Esophagus muscularis mucosa (tissue), 4 donors: ENCODE measurements around the gene NUDT21. TPM values are rescaled to one million over a fixed set of nuclear protein-coding genes. Genes with fewer than 3 reads are reported as not detected.

Experiments
- DNase-seq: peaks from one replicate; pipeline ENCODE4 v3.0.0-alpha.2; 2017; ENCODE audit errors: extremely low spot score
- H3K27ac ChIP-seq, 4 donors: fragments of 200-600 bp; sonication (generic); replicated peaks in 1 of 4; 1 replicate in 3 of 4; 2 replicates in 1 of 4; pipeline ENCODE4 v1.5.1; 2016 to 2019; ENCODE audit warnings: mild to moderate bottlenecking in 1 of 4
- H3K27me3 ChIP-seq, 4 donors: fragments of 200-600 bp; sonication (generic); one replicate each; pipeline versions ENCODE4 v1.5.1 to v1.6.0; 2016 to 2019
- H3K36me3 ChIP-seq, 4 donors: fragments of 200-600 bp; sonication (generic); one replicate each; pipeline ENCODE4 v1.5.1; 2016 to 2019
- H3K4me1 ChIP-seq, 4 donors: fragments of 200-600 bp; sonication (generic); one replicate each; pipeline ENCODE4 v1.5.1; 2016 to 2019
- H3K4me3 ChIP-seq, 4 donors: fragments of 200-600 bp; sonication (generic); 1 replicate in 2 of 4; 2 replicates in 2 of 4; pipeline ENCODE4 v1.5.1; 2016 to 2019; ENCODE audit warnings: mild to moderate bottlenecking in 4 of 4, moderate library complexity in 1 of 4
- H3K9me3 ChIP-seq, 4 donors: fragments of 200-600 bp; sonication (generic); 1 replicate in 3 of 4; 2 replicates in 1 of 4; pipeline ENCODE4 v1.5.1; 2016 to 2019
- EP300 ChIP-seq: sonication (generic); formaldehyde crosslinking; IDR thresholded peaks from one replicate; pipeline ENCODE4 v1.6.1; 2017; ENCODE audit warnings: antibody characterized with exemption
- POLR2A ChIP-seq: fragments of 450-650 bp; IDR thresholded peaks from one replicate; pipeline ENCODE4 v1.6.1; 2017; ENCODE audit warnings: antibody characterized with exemption, moderate library complexity, mild to moderate bottlenecking, low read depth
- POLR2AphosphoS5 ChIP-seq, 2 donors: sonication (generic); formaldehyde crosslinking; IDR thresholded peaks; one replicate each; pipeline ENCODE4 v1.6.1; 2017; ENCODE audit warnings: antibody characterized with exemption in 2 of 2
- WGBS: methylation state at CpG from one replicate; pipeline ENCODE4 v1.1.5; 2018; 5-methylcytosine and 5-hydroxymethylcytosine counted together
- intact Hi-C: fragments of 100-400 bp; cut with DNase I; formaldehyde crosslinking; loops from one replicate; pipeline ENCODE4 v1.15.1; 2023
- total RNA-seq, 4 donors: library from RNA; depleted of rRNA; stranded (reverse); fragments of >200 nt; gene quantifications; one replicate each; pipeline versions ENCODE4 v1.1.0 to v1.2.1, GENCODE V29; 2016
- TF ChIP-seq, protein P1 (sequence below), 3 experiments: fragments of 200-600 bp in 2 of 3; fragments of 450-650 bp in 1 of 3; sonication (generic) in 2 of 3; IDR thresholded peaks; one replicate each; pipeline ENCODE4 v1.5.1; 2017 to 2019; ENCODE audit warnings: antibody characterized with exemption in 3 of 3, mild to moderate bottlenecking in 2 of 3, moderate library complexity in 1 of 3

The NUDT21 gene
- total RNA-seq, 4 donors from 2014 or later: 35.5 to 46.7 (median 39.9) TPM

GRCh38 chr16:56436258-56436657 lies 14.9 kb downstream of the NUDT21 start:
- H3K4me1 ChIP-seq: no peaks in the 10 kb centered on the region
- intact Hi-C loops: no loop called here
- no peak overlapping the region for H3K27ac ChIP-seq
- no peak for DNase-seq
- peaks cover 10 to 80% (median 52%) of the 10 kb centered on the region in 4 donors for H3K36me3 ChIP-seq
- TF ChIP-seq POLR2A (no peak), POLR2AphosphoS5 (IDR thresholded peaks at IDR 0.05) (no peak), EP300 (no peak)
- H3K4me3 ChIP-seq: no peak overlapping the region
- no peaks in the 10 kb centered on the region for H3K9me3 ChIP-seq
- no peaks in the 10 kb centered on the region for H3K27me3 ChIP-seq

- no peak overlapping the region for H3K27ac ChIP-seq
- H3K36me3 ChIP-seq: peaks cover 0 to 30% (median 12%) of the 10 kb centered on the region in 4 donors
- DNase-seq: no peak
- WGBS: 85% methylated on average over 1 of the region's 1 CpG
- TF ChIP-seq POLR2AphosphoS5 (IDR thresholded peaks at IDR 0.05) (no peak), EP300 (no peak), POLR2A (no peak)
- TF ChIP-seq, protein P1, sequence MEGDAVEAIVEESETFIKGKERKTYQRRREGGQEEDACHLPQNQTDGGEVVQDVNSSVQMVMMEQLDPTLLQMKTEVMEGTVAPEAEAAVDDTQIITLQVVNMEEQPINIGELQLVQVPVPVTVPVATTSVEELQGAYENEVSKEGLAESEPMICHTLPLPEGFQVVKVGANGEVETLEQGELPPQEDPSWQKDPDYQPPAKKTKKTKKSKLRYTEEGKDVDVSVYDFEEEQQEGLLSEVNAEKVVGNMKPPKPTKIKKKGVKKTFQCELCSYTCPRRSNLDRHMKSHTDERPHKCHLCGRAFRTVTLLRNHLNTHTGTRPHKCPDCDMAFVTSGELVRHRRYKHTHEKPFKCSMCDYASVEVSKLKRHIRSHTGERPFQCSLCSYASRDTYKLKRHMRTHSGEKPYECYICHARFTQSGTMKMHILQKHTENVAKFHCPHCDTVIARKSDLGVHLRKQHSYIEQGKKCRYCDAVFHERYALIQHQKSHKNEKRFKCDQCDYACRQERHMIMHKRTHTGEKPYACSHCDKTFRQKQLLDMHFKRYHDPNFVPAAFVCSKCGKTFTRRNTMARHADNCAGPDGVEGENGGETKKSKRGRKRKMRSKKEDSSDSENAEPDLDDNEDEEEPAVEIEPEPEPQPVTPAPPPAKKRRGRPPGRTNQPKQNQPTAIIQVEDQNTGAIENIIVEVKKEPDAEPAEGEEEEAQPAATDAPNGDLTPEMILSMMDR (IDR thresholded peaks at IDR 0.05): no peak
- intact Hi-C loops: loop anchor here (10.0 kb wide), 1 partner anchor 197 kb away; the partner anchor contains the start of gene MT1E
- H3K9me3 ChIP-seq: no peaks in the 10 kb centered on the region
- H3K4me1 ChIP-seq: peaks cover 10 to 21% (median 17%) of the 10 kb centered on the region in 4 donors
- no peaks in the 10 kb centered on the region for H3K27me3 ChIP-seq
- H3K4me3 ChIP-seq: no peak overlapping the region
These were observed 23.0 kb downstream of the NUDT21 start for GRCh38 chr16:56428091-56428490.

GRCh38 chr16:56426585-56426984 lies 24.5 kb downstream of the NUDT21 start:
- TF ChIP-seq, protein P1 (IDR thresholded peaks at IDR 0.05): no peak
- TF ChIP-seq POLR2AphosphoS5 (IDR thresholded peaks at IDR 0.05) (no peak), EP300 (no peak), POLR2A (no peak)
- no peak for DNase-seq
- WGBS: 82% methylated on average over 4 of the region's 4 CpGs
- no peaks in the 10 kb centered on the region for H3K9me3 ChIP-seq
- peak overlapping the region; percentile 91 to 95 (median 92) for H3K27ac ChIP-seq
- H3K4me3 ChIP-seq: no peak overlapping the region
- H3K36me3 ChIP-seq: peaks cover 0 to 17% (median 4%) of the 10 kb centered on the region in 4 donors
- no peaks in the 10 kb centered on the region for H3K27me3 ChIP-seq
- peaks cover 20 to 36% (median 32%) of the 10 kb centered on the region in 4 donors for H3K4me1 ChIP-seq
- intact Hi-C loops: loop anchor here (10.0 kb wide), 1 partner anchor 198 kb away; the partner anchor contains the start of gene MT1E

DNA sequence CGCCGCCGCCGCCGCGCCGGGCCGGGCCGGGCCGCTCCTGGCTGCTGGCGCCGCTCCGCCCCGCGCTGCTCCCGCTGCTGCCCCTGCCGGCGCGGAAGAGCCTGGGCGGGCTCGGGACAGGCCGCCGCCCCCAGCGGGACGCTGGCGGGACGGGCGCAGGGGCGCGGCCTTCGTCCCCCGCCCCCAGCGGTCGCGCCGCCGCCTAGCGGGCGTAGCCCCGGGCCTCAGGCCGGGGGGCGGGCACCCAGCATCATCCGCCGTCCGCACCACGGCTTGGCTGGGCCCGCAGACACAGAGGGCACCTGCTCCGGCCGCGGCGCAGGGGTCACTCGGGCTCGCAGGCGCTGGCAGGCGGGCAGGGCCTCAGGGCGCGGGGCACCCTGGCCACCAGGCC lies 25.7 kb downstream of the NUDT21 start, which contains the start of gene AMFR:
Gene AMFR (minus strand): TSS at position 107 of the 394 bp plus-strand sequence. CDS start 218 bp downstream, outside the sequence.
- 0% methylated on average over 6 of the region's 57 CpGs for WGBS
- no peaks in the 10 kb centered on the region for H3K27me3 ChIP-seq
- peaks cover 20 to 46% (median 38%) of the 10 kb centered on the region in 4 donors for H3K4me1 ChIP-seq
- peaks cover 0 to 8% (median 0%) of the 10 kb centered on the region in 4 donors for H3K36me3 ChIP-seq
- H3K9me3 ChIP-seq: no peaks in the 10 kb centered on the region
- no peak for DNase-seq
- H3K27ac ChIP-seq: peak within 1 kb of the TSS; percentile 91 to 95 (median 94)
- intact Hi-C loops: loop anchor here (10.0 kb wide), 1 partner anchor 199 kb away; the partner anchor contains the start of gene MT1E
- TF ChIP-seq, protein P1 (IDR thresholded peaks at IDR 0.05): peak; percentile 47 to 61 (median 60)
- TF ChIP-seq POLR2AphosphoS5 (IDR thresholded peaks at IDR 0.05) (peak in 1 of 2 donors; percentile 46), EP300 (no peak), POLR2A (no peak)
- H3K4me3 ChIP-seq: peak within 1 kb of the TSS; percentile 74 to 98 (median 83)

DNA sequence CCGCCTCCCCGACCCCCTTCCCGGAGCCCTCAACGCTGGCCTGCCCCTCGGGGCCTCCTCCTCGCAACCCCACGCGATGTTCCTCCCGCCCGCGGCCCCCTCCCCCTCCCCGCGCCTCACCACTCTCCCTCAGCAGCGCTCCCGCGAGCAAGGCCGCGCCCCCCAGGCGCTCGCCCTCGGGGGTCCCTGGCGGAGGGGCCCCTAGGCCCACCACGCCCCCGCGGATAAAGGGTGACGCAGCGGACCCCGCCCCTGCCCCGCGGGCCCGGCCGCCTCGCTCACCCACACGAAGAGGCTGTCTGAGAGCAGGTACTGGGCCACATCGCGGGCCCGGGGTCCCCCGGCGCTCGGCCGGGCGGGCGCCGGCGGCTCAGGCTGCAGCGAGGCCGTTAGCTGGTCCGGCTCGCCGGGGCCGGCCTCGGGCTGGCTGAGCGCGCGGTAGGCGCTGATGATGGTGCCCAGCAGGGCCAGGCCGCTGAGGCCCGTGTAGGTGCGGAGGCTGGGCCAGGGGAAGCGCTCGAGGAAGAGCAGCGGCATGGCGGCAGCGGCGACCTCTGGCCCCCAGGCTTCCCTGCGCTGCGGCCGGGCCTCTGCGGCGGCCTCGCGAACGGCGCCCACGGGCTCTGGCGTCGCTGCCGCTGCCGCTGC lies 26.2 kb downstream of the NUDT21 start:
- Histone ChIP-seq H3K4me3 (peak overlapping the region; percentile 74 to 98 (median 83)), H3K4me1 (peaks cover 20 to 51% (median 42%) of the 10 kb centered on the region in 4 donors), H3K36me3 (peaks cover 0 to 3% (median 0%) of the 10 kb centered on the region in 4 donors), H3K9me3 (no peaks in the 10 kb centered on the region), H3K27ac (peak overlapping the region; percentile 91 to 95 (median 94)), H3K27me3 (no peaks in the 10 kb centered on the region)
- no peak for DNase-seq
- 0% methylated on average over 2 of the region's 79 CpGs for WGBS
- intact Hi-C loops: loop anchor here (10.0 kb wide), 1 partner anchor 200 kb away; the partner anchor contains the start of gene MT1E
- TF ChIP-seq EP300 (no peak), POLR2AphosphoS5 (IDR thresholded peaks at IDR 0.05) (no peak)
- TF ChIP-seq, protein P1 (IDR thresholded peaks at IDR 0.05): no peak
